Stimulated activated CD4-positive, alpha-beta T cell treated with anti-CD3 and anti-CD28 coated beads, TNF-alpha, amount 100 ng/mL, for 24 hours (primary cell): ENCODE results near the gene PAMR1.
"Not testable (repeated sequence)": the region's sequence is repeated elsewhere in the genome, so short reads cannot be mapped to it uniquely, and the experiment has no call there.

Experiments
- DNase-seq, 3 experiments: peaks; one replicate each; pipeline ENCODE4 v3.0.0-alpha.2; 2020; ENCODE audit warnings: low read depth in 3 of 3

Gene PAMR1

DNA sequence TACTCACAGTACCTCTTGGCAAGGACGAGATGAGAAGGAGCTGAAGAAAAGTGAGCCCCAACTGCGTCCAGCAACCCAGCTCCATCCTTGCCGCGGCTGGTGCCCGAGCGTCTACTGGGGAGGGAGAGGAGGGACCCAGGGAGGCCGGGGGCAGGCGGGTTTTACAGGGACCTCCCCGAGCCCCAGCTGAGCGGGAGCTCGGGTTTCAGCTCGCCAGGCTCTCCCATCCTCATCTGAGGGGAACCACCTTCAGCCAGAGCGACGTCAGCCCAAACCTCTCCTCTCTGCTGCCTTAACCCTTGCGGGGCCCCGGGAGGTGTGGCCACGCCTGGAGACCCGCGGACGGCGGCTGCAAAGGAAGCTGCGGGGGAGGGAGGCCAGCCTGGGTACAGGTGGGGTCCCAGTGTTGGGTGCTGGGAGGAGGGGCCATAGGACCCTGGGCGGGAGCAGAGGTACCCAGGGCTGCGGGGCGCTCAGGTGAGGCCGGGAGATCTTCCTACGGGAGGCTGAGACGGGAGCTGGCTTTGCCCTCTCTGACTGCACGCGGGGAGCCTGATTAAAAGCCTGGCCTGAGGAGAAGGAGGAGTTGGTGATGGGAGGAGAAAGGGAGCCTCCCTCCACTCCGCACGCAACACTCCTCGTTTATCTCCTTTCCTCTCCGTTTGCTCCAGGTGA lies at the start of gene PAMR1:
Gene PAMR1 (minus strand): TSS at position 116 of the 675 bp plus-strand sequence. CDS start 31 bp downstream, at position 85.
- DNase-seq, result peak in 1 of 3 experiments; percentile 14

DNA sequence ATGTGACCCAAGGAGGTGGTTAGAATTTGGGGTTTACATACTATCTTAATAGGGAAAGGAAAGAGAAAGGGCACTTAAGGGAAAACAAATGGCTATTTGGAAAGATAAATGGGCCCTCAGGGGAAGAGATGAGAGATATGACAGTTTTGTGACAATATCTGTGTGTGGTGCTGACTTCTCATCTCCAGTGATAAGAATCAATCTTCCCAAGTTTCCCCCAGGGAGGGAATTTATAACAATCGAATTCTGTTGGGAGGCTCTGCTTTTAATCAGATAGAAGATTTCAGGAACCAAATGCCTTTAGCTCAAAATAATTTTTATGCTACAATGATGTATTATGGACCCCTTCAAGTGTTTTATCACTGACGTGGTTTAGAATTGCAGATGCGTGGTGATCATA lies 46.3 kb upstream of the PAMR1 start:
- no peak for DNase-seq

DNA sequence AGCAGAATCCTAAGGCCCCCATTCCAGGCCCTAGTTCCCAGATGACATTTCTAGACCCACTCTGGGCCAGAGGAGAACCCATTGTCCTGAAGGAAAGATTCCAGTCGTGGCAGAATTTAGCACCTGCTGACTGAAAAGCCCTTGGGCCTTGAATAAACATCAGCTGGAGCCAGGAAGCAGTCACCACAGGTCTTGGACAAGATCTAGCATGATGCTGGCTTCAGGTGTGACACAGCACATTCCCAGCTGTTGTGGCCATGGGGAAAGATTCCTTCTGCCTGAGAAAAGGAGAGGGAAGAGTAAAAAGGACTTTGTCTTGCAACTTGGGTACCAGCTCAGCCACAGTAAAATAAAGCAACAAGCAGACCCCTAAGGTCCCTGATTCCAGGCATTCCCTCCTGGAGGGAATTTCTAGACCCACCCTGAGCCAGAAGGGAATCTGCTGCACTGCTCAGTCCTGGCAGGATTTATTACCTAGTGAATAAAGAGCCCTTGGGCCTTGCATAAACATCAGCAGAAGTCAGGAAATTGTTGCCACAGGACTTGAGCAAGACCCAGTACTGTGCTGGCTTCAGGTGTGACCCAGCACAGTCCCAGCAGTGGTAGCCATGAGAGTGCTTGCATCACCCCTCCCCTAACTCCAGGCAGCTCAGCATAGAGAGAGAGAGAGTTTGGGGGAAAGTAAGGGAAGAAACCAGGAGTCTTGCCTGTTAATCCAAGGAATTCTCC lies 42.5 kb upstream of the PAMR1 start:
- DNase-seq, result no peak

DNA sequence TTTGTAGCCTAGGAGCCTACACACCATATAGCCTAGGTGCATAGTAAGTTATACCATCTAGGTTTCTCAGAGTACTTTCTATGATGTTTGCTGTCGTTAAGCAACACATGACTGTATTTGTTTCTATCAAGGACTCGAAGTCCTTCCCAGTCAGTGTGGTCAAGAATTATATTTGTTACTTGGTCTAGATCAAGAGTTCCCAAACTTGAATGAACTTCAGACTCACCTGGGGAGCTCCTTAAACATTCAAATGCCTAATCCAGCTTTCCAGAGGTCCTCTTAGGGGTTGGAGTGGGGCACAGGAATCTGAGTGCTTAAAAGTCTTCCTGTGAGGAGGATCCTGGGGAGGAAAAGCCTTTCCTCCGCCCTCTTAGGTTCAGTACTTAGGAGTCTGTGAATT lies 41.5 kb upstream of the PAMR1 start:
- DNase-seq, result no peak

DNA sequence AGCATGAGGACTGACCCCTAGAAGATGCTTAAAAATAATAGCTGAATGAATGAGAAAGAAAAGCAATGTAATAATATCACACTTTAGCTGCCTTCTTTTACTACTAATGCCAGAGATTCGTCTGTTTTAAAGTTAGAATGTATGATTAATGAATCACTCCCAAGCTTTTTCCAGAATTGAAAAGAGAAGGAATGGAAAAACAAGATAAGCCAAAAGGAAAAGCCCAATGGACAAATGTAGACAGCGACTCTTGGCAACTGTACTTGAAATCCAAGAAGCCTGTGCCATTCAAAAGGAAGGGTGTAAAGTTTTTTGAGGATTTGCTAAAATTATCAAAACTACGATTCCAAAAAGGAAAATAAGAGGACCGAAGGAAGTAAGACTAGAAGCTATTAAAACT lies 40.8 kb upstream of the PAMR1 start:
- DNase-seq, result no peak

DNA sequence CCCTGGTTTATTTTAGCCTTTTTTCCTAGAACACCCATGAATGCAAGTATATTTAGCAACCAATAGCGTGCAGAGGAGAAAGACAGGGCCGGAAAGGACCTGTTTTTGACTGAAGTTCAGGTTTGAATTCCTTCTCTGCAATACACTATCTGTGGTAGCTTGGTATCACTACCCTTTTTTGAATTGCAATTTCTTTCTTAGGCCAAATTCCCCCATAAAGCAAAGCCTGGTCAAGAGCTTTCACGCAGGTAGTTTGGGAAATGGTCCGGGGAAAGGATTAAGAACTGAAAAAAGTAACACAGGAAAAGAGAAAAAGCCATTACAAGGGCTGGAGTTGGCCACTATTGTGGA lies 38.8 kb upstream of the PAMR1 start:
- DNase-seq, result no peak

- no peak for DNase-seq
These were observed 38.2 kb upstream of the PAMR1 start for GRCh38 chr11:35563484-35564244.

DNA sequence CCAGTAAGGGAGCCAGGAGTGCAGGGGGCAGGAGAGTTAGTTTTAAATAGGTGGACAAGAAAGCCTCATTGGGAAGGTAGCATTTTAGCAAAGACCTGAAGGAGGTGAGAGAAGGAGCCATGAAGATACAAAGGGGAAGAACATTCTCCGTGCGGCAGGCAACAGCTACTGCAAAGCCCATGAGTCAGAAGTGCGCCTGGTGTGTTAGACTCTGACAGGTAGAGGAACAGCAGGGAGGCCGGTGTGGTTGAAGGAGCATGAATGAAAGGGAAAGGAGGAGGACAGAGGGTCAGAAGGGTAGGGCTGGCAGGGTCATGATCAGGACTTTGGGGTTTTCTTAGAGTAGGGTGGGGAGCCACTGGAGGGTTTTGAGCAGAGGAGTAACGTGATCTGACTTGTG lies 34.5 kb upstream of the PAMR1 start:
- DNase-seq, result no peak

GRCh38 chr11:35558513-35558912 lies 33.1 kb upstream of the PAMR1 start:
- DNase-seq, result no peak

DNA sequence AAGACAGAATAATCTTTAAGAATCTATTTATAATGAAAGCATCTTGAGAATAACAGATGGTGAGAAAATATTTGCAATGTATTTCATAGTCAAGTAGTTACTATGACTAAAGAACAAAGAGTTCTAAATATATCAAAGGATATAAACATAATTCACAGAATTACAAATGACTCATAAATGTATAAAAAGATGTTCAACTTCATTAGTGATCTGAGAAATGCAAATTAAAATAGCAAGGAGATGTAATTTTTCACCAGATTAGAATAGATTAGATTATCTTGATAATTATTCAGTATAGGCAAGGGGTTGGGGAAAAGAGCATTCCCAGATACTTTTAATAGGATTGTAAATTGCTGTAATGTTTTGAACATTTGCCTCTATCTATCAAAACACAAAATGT lies 30.1 kb upstream of the PAMR1 start:
- no peak for DNase-seq

DNA sequence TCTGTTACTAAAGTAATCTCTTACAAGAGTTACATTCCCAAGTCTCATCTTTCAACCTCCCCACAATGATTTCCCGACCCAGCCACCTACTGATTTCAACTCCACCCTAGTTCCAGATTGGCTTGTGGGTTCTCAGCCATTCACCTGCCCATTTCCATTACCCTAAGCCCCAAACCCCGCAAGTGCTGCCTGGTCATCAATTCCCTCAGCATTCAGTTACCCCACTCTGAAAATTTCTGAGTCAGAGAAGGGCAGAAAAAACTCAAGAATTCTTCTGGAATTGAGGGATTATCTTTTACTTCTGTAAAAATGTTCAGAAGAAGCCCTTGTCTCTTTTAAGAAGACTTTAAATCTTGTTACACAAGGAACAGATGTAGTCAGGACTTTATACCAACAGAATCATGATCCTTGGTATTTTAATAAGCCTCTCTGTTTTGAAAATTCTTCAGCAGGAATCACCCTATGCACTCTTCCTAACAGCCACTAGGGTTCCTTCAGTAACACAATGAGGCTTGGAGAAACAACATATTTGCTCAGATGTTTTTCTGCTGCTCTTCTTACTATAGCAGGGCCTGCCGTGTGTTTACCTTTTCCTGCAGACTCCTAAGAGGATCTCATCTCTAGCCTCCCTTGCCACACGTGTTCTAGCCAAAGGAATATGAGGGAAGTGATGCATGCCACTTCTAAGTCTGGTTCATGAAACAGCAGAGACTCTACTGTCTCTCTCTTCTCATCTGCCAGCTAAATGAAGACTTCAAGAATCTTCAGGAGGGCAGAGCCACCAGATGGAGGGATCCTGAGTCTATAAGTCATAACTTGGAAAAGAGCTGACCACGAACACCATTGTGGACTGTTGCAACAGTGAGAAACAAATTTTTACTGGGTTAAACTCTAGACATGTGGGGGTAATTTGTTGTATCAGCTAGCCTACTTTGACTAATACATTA lies 29.3 kb upstream of the PAMR1 start:
- DNase-seq, result no peak

GRCh38 chr11:35553831-35554230 lies 28.4 kb upstream of the PAMR1 start:
- no peak for DNase-seq

DNA sequence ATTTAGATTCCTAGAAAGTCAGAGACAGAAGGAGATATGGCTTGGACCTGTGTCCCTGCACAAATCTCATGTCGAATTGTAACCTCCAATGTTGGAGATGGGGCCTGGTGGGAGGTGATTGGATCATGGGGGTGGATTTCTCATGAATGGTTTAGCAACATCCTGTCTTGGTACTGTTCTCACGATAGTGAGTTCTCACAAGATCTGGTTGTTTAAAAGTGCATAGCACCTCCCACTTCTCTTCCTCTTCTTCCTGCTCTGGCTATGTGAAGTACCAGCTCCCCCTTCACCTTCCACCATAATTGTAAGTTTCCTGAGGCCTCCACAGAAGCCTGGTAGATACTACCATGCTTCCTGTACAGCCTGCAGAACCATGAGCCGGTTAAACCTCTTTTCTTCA lies 27.6 kb upstream of the PAMR1 start:
- no peak for DNase-seq

- DNase-seq, result no peak
These were observed 27.2 kb upstream of the PAMR1 start for GRCh38 chr11:35552616-35553015.

- DNase-seq, result no peak
These were observed 25.1 kb upstream of the PAMR1 start for GRCh38 chr11:35550374-35551036.

- DNase-seq, result no peak
These were observed 24.4 kb upstream of the PAMR1 start for GRCh38 chr11:35549787-35550186.

- DNase-seq, result no peak
These were observed 23.6 kb upstream of the PAMR1 start for GRCh38 chr11:35548925-35549561.

DNA sequence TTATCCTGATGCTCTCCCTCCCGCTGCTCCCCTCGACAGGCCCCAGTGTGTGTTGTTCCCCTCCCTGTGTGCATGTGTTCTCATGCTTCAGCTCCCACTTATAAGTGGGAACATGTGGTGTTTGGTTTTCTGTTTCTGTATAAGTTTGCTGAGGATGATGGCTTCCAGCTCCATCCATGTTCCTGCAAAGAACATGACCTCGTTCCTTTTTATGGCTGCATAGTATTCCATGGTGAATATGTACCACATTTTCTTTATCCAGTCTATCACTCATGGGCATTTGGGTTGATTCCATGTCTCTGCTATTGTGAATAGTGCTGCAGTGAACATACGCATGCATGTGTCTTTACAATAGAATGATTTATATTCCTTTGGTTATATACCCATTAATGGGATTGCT lies 22.6 kb upstream of the PAMR1 start:
- DNase-seq, result not testable (repeated sequence)

- no peak for DNase-seq
These were observed 20.9 kb upstream of the PAMR1 start for GRCh38 chr11:35546317-35546716.

GRCh38 chr11:35545391-35546003 lies 20.1 kb upstream of the PAMR1 start:
- no peak for DNase-seq
